Breast epithelium (tissue), 4 donors: ENCODE results near the gene AKAP10. TPM values are rescaled to one million over a fixed set of nuclear protein-coding genes. Genes with fewer than 3 reads are reported as not detected.
"Not testable (repeated sequence)": the region's sequence is repeated elsewhere in the genome, so short reads cannot be mapped to it uniquely, and the experiment has no call there.

ENCODE experiments used
- DNase-seq, 2 donors: peaks; one replicate each; pipeline ENCODE4 v3.0.0-alpha.2; 2019; ENCODE audit warnings: low spot score in 2 of 2
- H3K27ac ChIP-seq, 2 donors: fragments of 200-600 bp; sonication (generic) in 1 of 2; one replicate each; pipeline ENCODE4 v1.5.1; 2016 to 2019; ENCODE audit warnings: mild to moderate bottlenecking in 1 of 2
- H3K27me3 ChIP-seq, 2 donors: fragments of 200-600 bp; sonication (generic) in 1 of 2; one replicate each; pipeline versions ENCODE4 v1.5.1 to v1.6.0; 2017 to 2019; ENCODE audit warnings: control low read depth in 1 of 2, mild to moderate bottlenecking in 1 of 2
- H3K36me3 ChIP-seq: fragments of 200-600 bp; one replicate; pipeline ENCODE4 v1.5.1; 2019
- H3K4me1 ChIP-seq, 2 donors: fragments of 200-600 bp; sonication (generic); one replicate each; pipeline ENCODE4 v1.5.1; 2016 to 2019; ENCODE audit warnings: control low read depth in 1 of 2
- H3K4me3 ChIP-seq, 3 donors: fragments of 200-600 bp; sonication (generic); 1 replicate in 2 of 3; 2 replicates in 1 of 3; pipeline ENCODE4 v1.5.1; 2016 to 2019; ENCODE audit warnings: mild to moderate bottlenecking in 3 of 3, moderate library complexity in 2 of 3
- H3K9me3 ChIP-seq, 2 donors: fragments of 200-600 bp; sonication (generic) in 1 of 2; one replicate each; pipeline ENCODE4 v1.5.1; 2016 to 2019; ENCODE audit warnings: control low read depth in 1 of 2
- POLR2A ChIP-seq: fragments of 450-650 bp; IDR thresholded peaks from one replicate; pipeline ENCODE4 v1.6.1; 2016; ENCODE audit warnings: antibody characterized with exemption, mild to moderate bottlenecking, moderate library complexity
- POLR2AphosphoS5 ChIP-seq, 3 donors: sonication (generic); formaldehyde crosslinking; IDR thresholded peaks; one replicate each; pipeline ENCODE4 v1.6.1; 2017; ENCODE audit warnings: antibody characterized with exemption in 3 of 3
- intact Hi-C: fragments of 100-400 bp; cut with DNase I; formaldehyde crosslinking; loops from one replicate; pipeline ENCODE4 v1.15.1; 2023; ENCODE audit warnings: low total_unique reads
- total RNA-seq, 3 donors: library from RNA; depleted of rRNA; stranded (reverse); fragments of >200 nt; gene quantifications; one replicate each; pipeline ENCODE4 v1.1.0, GENCODE V29; 2016
- TF ChIP-seq, protein P1 (sequence below), 3 donors: fragments of 450-650 bp; IDR thresholded peaks; one replicate each; pipeline ENCODE4 v1.5.1; 2016 to 2017; ENCODE audit warnings: antibody characterized with exemption in 3 of 3, mild to moderate bottlenecking in 3 of 3, moderate library complexity in 3 of 3

The AKAP10 gene
- total RNA-seq, 3 donors from 2014 or later, result 27.7 to 49.5 (median 34.1) TPM

DNA sequence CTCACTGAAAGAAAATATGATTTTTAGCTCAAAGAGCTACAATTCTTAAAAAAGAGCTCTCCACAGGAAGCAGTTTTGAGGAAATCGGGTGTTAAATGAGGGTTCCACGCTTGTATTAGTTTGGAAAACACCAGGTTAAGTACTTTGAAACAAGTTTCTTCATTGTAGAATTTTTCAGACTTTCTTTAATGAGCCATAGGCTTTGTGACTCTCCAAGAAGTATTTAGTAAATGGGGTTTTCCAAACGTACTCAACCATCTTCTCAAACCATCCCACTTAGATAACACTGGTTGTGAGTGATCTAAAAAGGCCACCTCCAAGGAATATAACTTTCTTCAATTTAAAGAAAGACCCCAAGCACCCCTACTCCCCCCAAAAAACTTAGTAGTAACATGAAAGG is 112.6 kb downstream of the AKAP10 start:
- Histone ChIP-seq H3K27me3 (no peaks in the 10 kb centered on the region), H3K27ac (no peak overlapping the region), H3K9me3 (no peaks in the 10 kb centered on the region), H3K4me1 (no peaks in the 10 kb centered on the region), H3K36me3 (no peaks in the 10 kb centered on the region), H3K4me3 (no peak overlapping the region)
- intact Hi-C loops, result no loop called here
- DNase-seq, result no peak
- TF ChIP-seq POLR2A (no peak), POLR2AphosphoS5 (IDR thresholded peaks at IDR 0.05) (no peak)
- TF ChIP-seq, protein P1, sequence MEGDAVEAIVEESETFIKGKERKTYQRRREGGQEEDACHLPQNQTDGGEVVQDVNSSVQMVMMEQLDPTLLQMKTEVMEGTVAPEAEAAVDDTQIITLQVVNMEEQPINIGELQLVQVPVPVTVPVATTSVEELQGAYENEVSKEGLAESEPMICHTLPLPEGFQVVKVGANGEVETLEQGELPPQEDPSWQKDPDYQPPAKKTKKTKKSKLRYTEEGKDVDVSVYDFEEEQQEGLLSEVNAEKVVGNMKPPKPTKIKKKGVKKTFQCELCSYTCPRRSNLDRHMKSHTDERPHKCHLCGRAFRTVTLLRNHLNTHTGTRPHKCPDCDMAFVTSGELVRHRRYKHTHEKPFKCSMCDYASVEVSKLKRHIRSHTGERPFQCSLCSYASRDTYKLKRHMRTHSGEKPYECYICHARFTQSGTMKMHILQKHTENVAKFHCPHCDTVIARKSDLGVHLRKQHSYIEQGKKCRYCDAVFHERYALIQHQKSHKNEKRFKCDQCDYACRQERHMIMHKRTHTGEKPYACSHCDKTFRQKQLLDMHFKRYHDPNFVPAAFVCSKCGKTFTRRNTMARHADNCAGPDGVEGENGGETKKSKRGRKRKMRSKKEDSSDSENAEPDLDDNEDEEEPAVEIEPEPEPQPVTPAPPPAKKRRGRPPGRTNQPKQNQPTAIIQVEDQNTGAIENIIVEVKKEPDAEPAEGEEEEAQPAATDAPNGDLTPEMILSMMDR (IDR thresholded peaks at IDR 0.05), result no peak

DNA sequence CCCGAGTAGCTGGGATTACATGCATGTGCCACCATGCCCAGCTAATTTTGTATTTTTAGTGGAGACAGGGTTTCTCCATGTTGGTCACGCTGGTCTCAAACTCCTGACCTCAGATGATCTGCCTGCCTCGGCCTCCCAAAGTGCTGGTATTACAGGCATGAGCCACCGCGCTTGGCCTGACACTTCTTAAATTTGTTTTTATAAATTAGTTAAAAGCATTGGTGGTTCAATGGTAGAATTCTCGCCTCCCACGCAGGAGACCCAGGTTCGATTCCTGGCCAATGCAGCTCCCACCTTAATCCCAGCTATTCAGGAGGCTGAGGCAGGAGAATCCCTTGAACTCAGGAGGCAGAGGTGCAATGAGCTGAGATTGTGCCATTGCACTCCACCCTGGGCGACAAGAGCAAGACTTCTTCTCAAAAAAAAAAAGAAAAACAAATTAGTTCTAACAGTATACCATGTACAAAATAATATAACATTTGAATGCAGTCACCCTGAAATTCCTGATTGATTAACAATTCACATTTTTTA is 116.9 kb downstream of the AKAP10 start:
- H3K4me3 ChIP-seq, H3K9me3 ChIP-seq, H3K27me3 ChIP-seq, H3K4me1 ChIP-seq, DNase-seq, H3K36me3 ChIP-seq, intact Hi-C loops, H3K27ac ChIP-seq: not testable (repeated sequence)

DNA sequence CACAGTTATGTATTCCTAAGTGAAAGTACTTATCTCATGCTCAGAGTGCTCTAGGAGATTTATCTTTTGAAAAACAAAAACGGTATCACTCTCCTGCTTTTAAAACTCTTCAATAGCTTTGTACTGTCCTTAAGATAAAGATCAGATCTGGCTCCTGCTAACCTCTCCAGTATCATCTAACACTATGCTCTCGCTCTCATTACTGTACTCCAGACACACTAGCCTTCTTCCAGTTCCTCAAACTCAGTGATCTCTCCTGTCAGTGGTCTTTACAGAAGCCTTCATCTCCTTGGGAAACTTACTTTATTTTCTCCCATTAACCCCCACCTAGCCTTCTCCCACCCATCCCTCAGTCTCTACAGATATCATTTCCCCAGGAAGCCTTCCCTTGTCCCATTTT is 120.0 kb downstream of the AKAP10 start:
- TF ChIP-seq POLR2AphosphoS5 (IDR thresholded peaks at IDR 0.05), result no peak
- TF ChIP-seq POLR2A, result no peak
- TF ChIP-seq, protein P1 (IDR thresholded peaks at IDR 0.05), result no peak

More for the DNA sequence above, 120.0 kb downstream of the AKAP10 start:
- Histone ChIP-seq H3K9me3 (no peaks in the 10 kb centered on the region), H3K4me1 (no peaks in the 10 kb centered on the region), H3K27ac (no peak overlapping the region), H3K27me3 (no peaks in the 10 kb centered on the region), H3K36me3 (no peaks in the 10 kb centered on the region), H3K4me3 (no peak overlapping the region)
- no peak for DNase-seq
- intact Hi-C loops, result no loop called here

Other genes with a start within 250 kb of the AKAP10 start
- 1 to 10 TPM; 1.1 to 5.6 (median 2.0) TPM for gene ALDH3A1, start 229.5 kb downstream of the AKAP10 start, total RNA-seq
- 10 to 100 TPM; 22.1 to 25.6 (median 23.0) TPM for gene ULK2, start 109.9 kb downstream of the AKAP10 start, total RNA-seq
- gene SPECC1, start 31.5 kb upstream of the AKAP10 start, total RNA-seq, result 10 to 100 TPM; 36.4 to 59.0 (median 51.8) TPM